GM10266 (cell line): ENCODE measurements around the gene TSPAN5.

Source experiments
- DNase-seq: peaks from one replicate; pipeline ENCODE4 v3.0.0; 2012; ENCODE audit errors: extremely low spot score
- CTCF ChIP-seq: IDR thresholded peaks from 2 replicates; pipeline ENCODE4 v1.5.1; 2012; ENCODE audit warnings: mild to moderate bottlenecking, low read depth; ENCODE audit not compliant: control insufficient read depth, insufficient read depth; ENCODE audit errors: missing control alignments

Gene TSPAN5

GRCh38 chr4:98612318-98613250, 45.8 kb downstream of the TSPAN5 start:
- no peak for TF ChIP-seq CTCF
- DNase-seq: no peak

GRCh38 chr4:98611677-98612317, 46.6 kb downstream of the TSPAN5 start:
- TF ChIP-seq CTCF: no peak
- DNase-seq: no peak

- no peak for DNase-seq
- TF ChIP-seq CTCF: no peak
Measured at GRCh38 chr4:98610926-98611676, 47.3 kb downstream of the TSPAN5 start.

- TF ChIP-seq CTCF: no peak
- no peak for DNase-seq
Measured at GRCh38 chr4:98610431-98610830, 48.0 kb downstream of the TSPAN5 start.

GRCh38 chr4:98609934-98610333, 48.5 kb downstream of the TSPAN5 start:
- TF ChIP-seq CTCF: no peak
- DNase-seq: no peak

GRCh38 chr4:98608356-98608755, 50.1 kb downstream of the TSPAN5 start:
- DNase-seq: no peak
- no peak for TF ChIP-seq CTCF
